GM12878 (cell line): ENCODE measurements around the gene DDX23. TPM values are rescaled to one million over a fixed set of nuclear protein-coding genes. Genes with fewer than 3 reads are reported as not detected.

ENCODE experiments used
- BACH1 ChIP-seq: fragments of 450-650 bp; IDR thresholded peaks from 2 replicates; pipeline ENCODE4 v1.6.1; 2017; ENCODE audit warnings: mild to moderate bottlenecking, borderline replicate concordance
- BHLHE40 ChIP-seq, 2 experiments: fragments of 450-650 bp in 1 of 2; IDR thresholded peaks; 2 replicates each; pipeline ENCODE4 v1.6.1; 2011 to 2017; ENCODE audit warnings: low read depth in 2 of 2, borderline replicate concordance in 1 of 2, improper control_type of control experiment in 1 of 2, low read length in 1 of 2, mild to moderate bottlenecking in 1 of 2
- BMI1 ChIP-seq: fragments of 450-650 bp; IDR thresholded peaks from 2 replicates; pipeline ENCODE4 v1.6.1; 2016; ENCODE audit warnings: mild to moderate bottlenecking, moderate library complexity, borderline replicate concordance
- BRCA1 ChIP-seq: IDR thresholded peaks from 2 replicates; pipeline ENCODE4 v1.6.1; 2011; ENCODE audit warnings: low read depth, low read length, improper control_type of control experiment
- CREM ChIP-seq: IDR thresholded peaks from 2 replicates; pipeline ENCODE4 v1.6.1; 2014; ENCODE audit warnings: antibody characterized with exemption, low read depth
- FOXK2 ChIP-seq: fragments of 450-650 bp; IDR thresholded peaks from 2 replicates; pipeline ENCODE4 v1.6.1; 2017; ENCODE audit warnings: mild to moderate bottlenecking, moderate library complexity
- GABPA ChIP-seq: IDR thresholded peaks from 2 replicates; pipeline ENCODE4 v1.6.1; 2014; ENCODE audit warnings: antibody characterized with exemption, low read depth, mild to moderate bottlenecking, inconsistent platforms
- HDAC2 ChIP-seq: fragments of 200-600 bp; sonication (generic); IDR thresholded peaks from 2 replicates; pipeline ENCODE4 v1.6.1; 2017
- LARP7 ChIP-seq: fragments of 450-650 bp; IDR thresholded peaks from 2 replicates; pipeline ENCODE4 v1.6.1; 2017; ENCODE audit warnings: mild to moderate bottlenecking
- MTA2 ChIP-seq: fragments of 450-650 bp; IDR thresholded peaks from 2 replicates; pipeline ENCODE4 v1.6.1; 2016; ENCODE audit warnings: low read depth, mild to moderate bottlenecking, moderate library complexity
- MYC ChIP-seq: IDR thresholded peaks from 2 replicates; pipeline ENCODE4 v1.6.1; 2011; ENCODE audit warnings: mild to moderate bottlenecking, low read length, moderate library complexity, inconsistent platforms; ENCODE audit not compliant: insufficient read depth, insufficient replicate concordance, insufficient read length, severe bottlenecking
- NFYB ChIP-seq: IDR thresholded peaks from 2 replicates; pipeline ENCODE4 v1.6.1; 2011; ENCODE audit warnings: low read depth, mild to moderate bottlenecking, low read length, improper control_type of control experiment, moderate library complexity; ENCODE audit not compliant: insufficient read depth
- RFX5 ChIP-seq: IDR thresholded peaks from 2 replicates; pipeline ENCODE4 v1.6.1; 2011; ENCODE audit warnings: low read depth, low read length, improper control_type of control experiment
- SIN3A ChIP-seq: IDR thresholded peaks from 2 replicates; pipeline ENCODE4 v1.6.1; 2012; ENCODE audit warnings: low read depth, low read length, improper control_type of control experiment
- SMAD5 ChIP-seq: IDR thresholded peaks from 2 replicates; pipeline ENCODE4 v1.6.1; 2016; ENCODE audit warnings: antibody characterized with exemption, low read depth
- polyA plus RNA-seq, 11 experiments: library from polyadenylated mRNA; depleted of rRNA in 4 of 11; unstranded in 6 of 11; stranded (reverse) in 5 of 11; fragments of >200 nt; fragmentation: Nextera tagmentation in 4 of 11; fragmentation: Illumina TruSeq in 1 of 11; extraction: Ambion mirVana in 4 of 11; extraction: Trizol in 1 of 11; gene quantifications; 1 replicate in 1 of 11; 2 replicates in 10 of 11; pipeline versions ENCODE4 v1.2.1 to v1.2.3, GENCODE V29; 2011 to 2016; ENCODE audit warnings: inconsistent platforms in 2 of 11, missing spikeins in 2 of 11, low read depth in 1 of 11
- total RNA-seq, 4 experiments: library from RNA; depleted of rRNA in 3 of 4; stranded (reverse); fragments of >200 nt in 3 of 4; fragmentation: Illumina TruSeq in 1 of 4; extraction: Trizol in 1 of 4; gene quantifications; 2 replicates each; pipeline versions ENCODE4 v1.2.1 to v1.2.3, GENCODE V29; 2013 to 2021
- TF ChIP-seq, protein P1 (sequence below): fragments of 450-650 bp; IDR thresholded peaks from 2 replicates; pipeline ENCODE4 v1.6.1; 2017; ENCODE audit warnings: mild to moderate bottlenecking, moderate library complexity
- TF ChIP-seq, protein P2 (sequence below): IDR thresholded peaks from 2 replicates; pipeline ENCODE4 v1.6.1; 2011; ENCODE audit warnings: mild to moderate bottlenecking, low read depth, low read length, moderate library complexity; ENCODE audit not compliant: insufficient replicate concordance
- TF ChIP-seq, protein P3 (sequence below): fragments of 450-650 bp; IDR thresholded peaks from 2 replicates; pipeline ENCODE4 v1.6.1; 2016; ENCODE audit warnings: mild to moderate bottlenecking
- TF ChIP-seq, protein P4 (sequence below): IDR thresholded peaks from 2 replicates; pipeline ENCODE4 v1.6.1; 2012; ENCODE audit warnings: low read length, inconsistent platforms
- TF ChIP-seq, protein P5 (sequence below): fragments of 450-650 bp; IDR thresholded peaks from 2 replicates; pipeline ENCODE4 v1.6.1; 2014; ENCODE audit warnings: mild to moderate bottlenecking

The DDX23 gene
- total and polyA plus RNA-seq, 10 of the 15 experiments (the other 5 are each of a cell fraction or from before 2014, with no cell fraction given): 25.8 to 107 (median 77.4) TPM

DNA sequence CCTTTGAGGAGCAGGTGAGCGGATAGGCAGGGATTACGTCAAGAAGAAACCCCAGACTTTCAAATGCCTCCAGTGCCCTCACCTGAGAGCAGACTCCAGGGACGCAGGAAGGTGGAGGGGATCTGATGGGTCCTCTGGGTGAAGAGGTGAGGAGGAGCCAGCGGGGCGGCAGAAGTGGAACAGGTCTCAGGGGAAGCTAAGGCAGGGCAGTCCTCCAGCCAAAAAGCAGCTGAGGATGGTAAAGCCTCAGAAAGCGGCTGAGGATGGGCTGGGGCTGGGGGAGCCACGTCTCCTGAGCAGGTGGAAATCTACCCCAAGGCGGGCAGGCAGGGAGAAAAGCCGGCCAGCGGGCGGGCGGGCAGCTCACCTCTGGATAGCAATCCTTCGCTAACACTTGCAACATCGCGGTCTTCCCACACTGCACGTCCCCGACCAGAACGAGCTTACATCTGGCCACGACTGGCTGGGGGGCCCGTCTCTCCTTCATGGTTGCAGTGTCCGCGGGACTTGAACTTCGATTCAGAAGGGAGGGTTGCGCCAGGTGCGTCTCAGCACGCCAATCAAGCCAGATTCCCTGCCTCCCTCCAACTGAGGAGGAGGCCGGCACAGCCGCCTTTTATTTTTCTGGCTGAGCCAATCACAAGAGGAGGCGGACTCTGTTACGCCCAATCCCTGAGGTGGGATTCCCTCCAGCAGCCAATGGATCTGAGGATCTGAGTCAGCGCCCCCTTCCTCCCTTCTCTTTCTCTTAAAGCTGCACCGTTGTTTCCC lies 13.5 kb upstream of the DDX23 start, which contains the start of gene RND1 (continued):
- peak; percentile 81 for TF ChIP-seq RFX5
- peak; percentile 62; the same call in 1 of the 2 replicates for TF ChIP-seq SIN3A
- TF ChIP-seq BACH1: peak; percentile 96
- TF ChIP-seq SMAD5: peak; percentile 85; the same call in 1 of the 2 replicates
- TF ChIP-seq, protein P1, sequence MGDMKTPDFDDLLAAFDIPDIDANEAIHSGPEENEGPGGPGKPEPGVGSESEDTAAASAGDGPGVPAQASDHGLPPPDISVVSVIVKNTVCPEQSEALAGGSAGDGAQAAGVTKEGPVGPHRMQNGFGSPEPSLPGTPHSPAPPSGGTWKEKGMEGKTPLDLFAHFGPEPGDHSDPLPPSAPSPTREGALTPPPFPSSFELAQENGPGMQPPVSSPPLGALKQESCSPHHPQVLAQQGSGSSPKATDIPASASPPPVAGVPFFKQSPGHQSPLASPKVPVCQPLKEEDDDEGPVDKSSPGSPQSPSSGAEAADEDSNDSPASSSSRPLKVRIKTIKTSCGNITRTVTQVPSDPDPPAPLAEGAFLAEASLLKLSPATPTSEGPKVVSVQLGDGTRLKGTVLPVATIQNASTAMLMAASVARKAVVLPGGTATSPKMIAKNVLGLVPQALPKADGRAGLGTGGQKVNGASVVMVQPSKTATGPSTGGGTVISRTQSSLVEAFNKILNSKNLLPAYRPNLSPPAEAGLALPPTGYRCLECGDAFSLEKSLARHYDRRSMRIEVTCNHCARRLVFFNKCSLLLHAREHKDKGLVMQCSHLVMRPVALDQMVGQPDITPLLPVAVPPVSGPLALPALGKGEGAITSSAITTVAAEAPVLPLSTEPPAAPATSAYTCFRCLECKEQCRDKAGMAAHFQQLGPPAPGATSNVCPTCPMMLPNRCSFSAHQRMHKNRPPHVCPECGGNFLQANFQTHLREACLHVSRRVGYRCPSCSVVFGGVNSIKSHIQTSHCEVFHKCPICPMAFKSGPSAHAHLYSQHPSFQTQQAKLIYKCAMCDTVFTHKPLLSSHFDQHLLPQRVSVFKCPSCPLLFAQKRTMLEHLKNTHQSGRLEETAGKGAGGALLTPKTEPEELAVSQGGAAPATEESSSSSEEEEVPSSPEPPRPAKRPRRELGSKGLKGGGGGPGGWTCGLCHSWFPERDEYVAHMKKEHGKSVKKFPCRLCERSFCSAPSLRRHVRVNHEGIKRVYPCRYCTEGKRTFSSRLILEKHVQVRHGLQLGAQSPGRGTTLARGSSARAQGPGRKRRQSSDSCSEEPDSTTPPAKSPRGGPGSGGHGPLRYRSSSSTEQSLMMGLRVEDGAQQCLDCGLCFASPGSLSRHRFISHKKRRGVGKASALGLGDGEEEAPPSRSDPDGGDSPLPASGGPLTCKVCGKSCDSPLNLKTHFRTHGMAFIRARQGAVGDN: peak; percentile 79
- no peak for TF ChIP-seq HDAC2
- TF ChIP-seq GABPA: no peak
- peak in 1 of 2 experiments; percentile 28; a peak in 1 of 4 replicates for TF ChIP-seq BHLHE40 (IDR thresholded peaks at IDR 0.05; ENCODE audit: borderline replicate concordance in 1 of 2, low read depth in 2 of 2, low read length in 1 of 2)
- TF ChIP-seq, protein P2, sequence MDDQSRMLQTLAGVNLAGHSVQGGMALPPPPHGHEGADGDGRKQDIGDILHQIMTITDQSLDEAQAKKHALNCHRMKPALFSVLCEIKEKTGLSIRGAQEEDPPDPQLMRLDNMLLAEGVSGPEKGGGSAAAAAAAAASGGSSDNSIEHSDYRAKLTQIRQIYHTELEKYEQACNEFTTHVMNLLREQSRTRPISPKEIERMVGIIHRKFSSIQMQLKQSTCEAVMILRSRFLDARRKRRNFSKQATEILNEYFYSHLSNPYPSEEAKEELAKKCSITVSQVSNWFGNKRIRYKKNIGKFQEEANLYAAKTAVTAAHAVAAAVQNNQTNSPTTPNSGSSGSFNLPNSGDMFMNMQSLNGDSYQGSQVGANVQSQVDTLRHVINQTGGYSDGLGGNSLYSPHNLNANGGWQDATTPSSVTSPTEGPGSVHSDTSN: peak; percentile 90
- no peak for TF ChIP-seq FOXK2
- TF ChIP-seq NFYB: peak; percentile 99
- TF ChIP-seq, protein P3, sequence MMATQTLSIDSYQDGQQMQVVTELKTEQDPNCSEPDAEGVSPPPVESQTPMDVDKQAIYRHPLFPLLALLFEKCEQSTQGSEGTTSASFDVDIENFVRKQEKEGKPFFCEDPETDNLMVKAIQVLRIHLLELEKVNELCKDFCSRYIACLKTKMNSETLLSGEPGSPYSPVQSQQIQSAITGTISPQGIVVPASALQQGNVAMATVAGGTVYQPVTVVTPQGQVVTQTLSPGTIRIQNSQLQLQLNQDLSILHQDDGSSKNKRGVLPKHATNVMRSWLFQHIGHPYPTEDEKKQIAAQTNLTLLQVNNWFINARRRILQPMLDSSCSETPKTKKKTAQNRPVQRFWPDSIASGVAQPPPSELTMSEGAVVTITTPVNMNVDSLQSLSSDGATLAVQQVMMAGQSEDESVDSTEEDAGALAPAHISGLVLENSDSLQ: peak; percentile 97
- TF ChIP-seq LARP7: peak; percentile 62
- TF ChIP-seq, protein P4, sequence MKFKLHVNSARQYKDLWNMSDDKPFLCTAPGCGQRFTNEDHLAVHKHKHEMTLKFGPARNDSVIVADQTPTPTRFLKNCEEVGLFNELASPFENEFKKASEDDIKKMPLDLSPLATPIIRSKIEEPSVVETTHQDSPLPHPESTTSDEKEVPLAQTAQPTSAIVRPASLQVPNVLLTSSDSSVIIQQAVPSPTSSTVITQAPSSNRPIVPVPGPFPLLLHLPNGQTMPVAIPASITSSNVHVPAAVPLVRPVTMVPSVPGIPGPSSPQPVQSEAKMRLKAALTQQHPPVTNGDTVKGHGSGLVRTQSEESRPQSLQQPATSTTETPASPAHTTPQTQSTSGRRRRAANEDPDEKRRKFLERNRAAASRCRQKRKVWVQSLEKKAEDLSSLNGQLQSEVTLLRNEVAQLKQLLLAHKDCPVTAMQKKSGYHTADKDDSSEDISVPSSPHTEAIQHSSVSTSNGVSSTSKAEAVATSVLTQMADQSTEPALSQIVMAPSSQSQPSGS: no peak
- TF ChIP-seq BMI1: no peak
- no peak for TF ChIP-seq BRCA1
- no peak for TF ChIP-seq MTA2
- no peak for TF ChIP-seq MYC
- TF ChIP-seq CREM: no peak
- TF ChIP-seq, protein P5, sequence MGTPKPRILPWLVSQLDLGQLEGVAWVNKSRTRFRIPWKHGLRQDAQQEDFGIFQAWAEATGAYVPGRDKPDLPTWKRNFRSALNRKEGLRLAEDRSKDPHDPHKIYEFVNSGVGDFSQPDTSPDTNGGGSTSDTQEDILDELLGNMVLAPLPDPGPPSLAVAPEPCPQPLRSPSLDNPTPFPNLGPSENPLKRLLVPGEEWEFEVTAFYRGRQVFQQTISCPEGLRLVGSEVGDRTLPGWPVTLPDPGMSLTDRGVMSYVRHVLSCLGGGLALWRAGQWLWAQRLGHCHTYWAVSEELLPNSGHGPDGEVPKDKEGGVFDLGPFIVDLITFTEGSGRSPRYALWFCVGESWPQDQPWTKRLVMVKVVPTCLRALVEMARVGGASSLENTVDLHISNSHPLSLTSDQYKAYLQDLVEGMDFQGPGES: peak; percentile 83
